Subcutaneous abdominal adipose tissue (tissue), 5 donors: Measurements from ENCODE around the gene ANKRD11.
A peak's percentile ranks its signal among the peaks of the same experiment; 100 is the strongest.

ENCODE experiments used
- H3K27ac ChIP-seq: one replicate; pipeline ENCODE4 v1.7.0; 2013; ENCODE audit warnings: low read depth, mild to moderate bottlenecking, inconsistent platforms, low read length, moderate library complexity
- H3K27me3 ChIP-seq, 5 donors: one replicate each; pipeline ENCODE4 v1.7.0; 2013; ENCODE audit warnings: low read length in 5 of 5, inconsistent platforms in 1 of 5; ENCODE audit not compliant: control insufficient read depth in 5 of 5, insufficient read depth in 4 of 5
- H3K36me3 ChIP-seq, 5 donors: one replicate each; pipeline ENCODE4 v1.7.0; 2013; ENCODE audit warnings: low read length in 5 of 5; ENCODE audit not compliant: control insufficient read depth in 5 of 5, insufficient read depth in 5 of 5
- H3K4me1 ChIP-seq, 5 donors: one replicate each; pipeline ENCODE4 v1.7.0; 2013; ENCODE audit warnings: low read length in 5 of 5, mild to moderate bottlenecking in 3 of 5, moderate library complexity in 1 of 5; ENCODE audit not compliant: control insufficient read depth in 5 of 5, insufficient read depth in 5 of 5
- H3K4me3 ChIP-seq, 5 donors: one replicate each; pipeline ENCODE4 v1.7.0; 2013; ENCODE audit warnings: low read length in 5 of 5, low read depth in 1 of 5
- H3K9ac ChIP-seq, 5 donors: one replicate each; pipeline ENCODE4 v1.7.0; 2013; ENCODE audit warnings: low read length in 5 of 5, mild to moderate bottlenecking in 4 of 5, moderate library complexity in 3 of 5
- H3K9me3 ChIP-seq, 5 donors: one replicate each; pipeline ENCODE4 v1.7.0; 2013; ENCODE audit warnings: low read length in 5 of 5; ENCODE audit not compliant: control insufficient read depth in 5 of 5
- donor health status: healthy.
- donor health status: healthy.
- donor health status: healthy.
- donor health status: healthy.
- donor health status: healthy.

ANKRD11 gene

GRCh38 chr16:89375021-89375420 lies 115.3 kb downstream of the ANKRD11 start:
- Histone ChIP-seq H3K9ac (no peak overlapping the region), H3K27me3 (no peaks in the 10 kb centered on the region), H3K36me3 (peaks cover 0 to 13% (median 7%) of the 10 kb centered on the region in 5 donors), H3K4me3 (no peak overlapping the region), H3K27ac (no peak overlapping the region), H3K4me1 (peaks cover 2 to 37% (median 28%) of the 10 kb centered on the region in 5 donors), H3K9me3 (peaks cover 0 to 8% (median 0%) of the 10 kb centered on the region in 5 donors)

DNA sequence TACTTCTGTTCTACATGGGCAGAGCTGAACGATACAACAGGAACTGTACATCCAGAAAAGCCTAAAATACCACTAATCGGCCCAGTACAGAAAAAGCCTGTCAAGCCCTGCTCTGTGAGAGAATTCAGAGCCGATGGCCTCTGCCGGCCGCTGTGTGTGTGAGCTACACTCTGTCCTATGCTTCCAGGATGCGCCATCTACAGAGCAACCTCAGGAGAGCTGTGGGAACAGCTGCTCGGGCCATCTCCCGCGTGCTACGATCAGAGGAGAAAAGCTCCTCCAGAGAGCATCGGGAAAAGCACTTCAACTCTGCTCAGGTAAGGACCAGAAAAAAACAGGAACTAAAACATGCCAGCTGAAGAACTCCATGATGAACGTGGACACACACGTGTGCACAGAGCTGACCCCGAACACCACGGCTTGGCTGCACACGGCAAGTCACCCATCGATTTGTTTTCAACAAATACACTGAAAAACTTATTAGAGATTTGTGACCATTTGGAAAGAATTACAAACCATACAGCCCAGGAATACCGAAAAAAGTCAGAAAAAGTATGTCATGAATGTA lies 115.9 kb downstream of the ANKRD11 start:
- Histone ChIP-seq H3K36me3 (peaks cover 0 to 13% (median 7%) of the 10 kb centered on the region in 5 donors), H3K9ac (no peak overlapping the region), H3K4me3 (no peak overlapping the region), H3K27me3 (no peaks in the 10 kb centered on the region), H3K9me3 (peaks cover 0 to 8% (median 0%) of the 10 kb centered on the region in 5 donors), H3K27ac (no peak overlapping the region), H3K4me1 (peaks cover 2 to 40% (median 32%) of the 10 kb centered on the region in 5 donors)

- Histone ChIP-seq H3K36me3 (peaks cover 0 to 13% (median 7%) of the 10 kb centered on the region in 5 donors), H3K4me1 (peaks cover 2 to 36% (median 25%) of the 10 kb centered on the region in 5 donors), H3K27ac (no peak overlapping the region), H3K4me3 (peak overlapping the region in 1 of 5 donors; percentile 27), H3K9me3 (peaks cover 0 to 8% (median 0%) of the 10 kb centered on the region in 5 donors), H3K9ac (no peak overlapping the region), H3K27me3 (no peaks in the 10 kb centered on the region)
Measured at GRCh38 chr16:89373355-89374110, 116.8 kb downstream of the ANKRD11 start.

GRCh38 chr16:89371968-89372634 lies 118.3 kb downstream of the ANKRD11 start:
- Histone ChIP-seq H3K9me3 (peaks cover 0 to 8% (median 0%) of the 10 kb centered on the region in 5 donors), H3K36me3 (peaks cover 0 to 13% (median 7%) of the 10 kb centered on the region in 5 donors), H3K4me3 (no peak overlapping the region), H3K9ac (no peak overlapping the region), H3K27ac (no peak overlapping the region), H3K27me3 (no peaks in the 10 kb centered on the region), H3K4me1 (peaks cover 2 to 41% (median 25%) of the 10 kb centered on the region in 5 donors)

- H3K4me1 ChIP-seq: peaks cover 2 to 43% (median 25%) of the 10 kb centered on the region in 5 donors
Measured at GRCh38 chr16:89371386-89371785, 119.0 kb downstream of the ANKRD11 start.

DNA sequence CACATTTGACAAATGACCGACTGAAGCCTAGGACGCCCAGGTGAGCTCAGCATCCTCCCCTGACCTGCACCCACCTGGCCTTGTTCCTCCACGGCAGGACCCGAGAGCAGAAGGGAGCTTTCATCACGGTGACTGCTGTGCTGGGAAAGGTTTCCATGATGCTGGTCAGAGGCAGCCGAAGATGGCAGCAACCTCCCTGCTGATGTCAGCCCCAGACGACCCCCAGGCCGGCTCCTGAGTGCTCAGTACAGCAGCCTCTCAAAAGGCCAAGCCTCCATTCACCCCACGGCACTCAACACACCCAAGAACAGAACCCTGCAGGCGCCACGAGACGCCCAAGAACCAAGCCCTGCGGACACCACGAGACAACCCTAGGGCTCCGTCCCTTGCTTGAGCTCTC lies 119.8 kb downstream of the ANKRD11 start:
- Histone ChIP-seq H3K9ac (no peak overlapping the region), H3K9me3 (no peaks in the 10 kb centered on the region), H3K27me3 (no peaks in the 10 kb centered on the region), H3K4me1 (peaks cover 2 to 43% (median 25%) of the 10 kb centered on the region in 5 donors), H3K4me3 (no peak overlapping the region), H3K27ac (no peak overlapping the region), H3K36me3 (peaks cover 0 to 13% (median 7%) of the 10 kb centered on the region in 5 donors)

More at GRCh38 chr16:89371386-89371785, 119.0 kb downstream of the ANKRD11 start:
- Histone ChIP-seq H3K9ac (no peak overlapping the region), H3K27me3 (no peaks in the 10 kb centered on the region), H3K9me3 (peaks cover 0 to 6% (median 0%) of the 10 kb centered on the region in 5 donors), H3K4me3 (no peak overlapping the region), H3K36me3 (peaks cover 0 to 13% (median 7%) of the 10 kb centered on the region in 5 donors), H3K27ac (no peak overlapping the region)

GRCh38 chr16:89370081-89370511 lies 120.3 kb downstream of the ANKRD11 start:
- Histone ChIP-seq H3K36me3 (peaks cover 0 to 13% (median 7%) of the 10 kb centered on the region in 5 donors), H3K4me3 (no peak overlapping the region), H3K9ac (no peak overlapping the region), H3K27me3 (no peaks in the 10 kb centered on the region), H3K9me3 (no peaks in the 10 kb centered on the region), H3K4me1 (peaks cover 2 to 43% (median 25%) of the 10 kb centered on the region in 5 donors), H3K27ac (no peak overlapping the region)

GRCh38 chr16:89369266-89369895 lies 121.0 kb downstream of the ANKRD11 start:
- H3K9ac ChIP-seq: no peak overlapping the region
- H3K9me3 ChIP-seq: no peaks in the 10 kb centered on the region
- H3K27ac ChIP-seq: no peak overlapping the region
- no peak overlapping the region for H3K4me3 ChIP-seq
- H3K4me1 ChIP-seq: peaks cover 2 to 41% (median 26%) of the 10 kb centered on the region in 5 donors
- H3K27me3 ChIP-seq: no peaks in the 10 kb centered on the region
- H3K36me3 ChIP-seq: peaks cover 0 to 13% (median 7%) of the 10 kb centered on the region in 5 donors

DNA sequence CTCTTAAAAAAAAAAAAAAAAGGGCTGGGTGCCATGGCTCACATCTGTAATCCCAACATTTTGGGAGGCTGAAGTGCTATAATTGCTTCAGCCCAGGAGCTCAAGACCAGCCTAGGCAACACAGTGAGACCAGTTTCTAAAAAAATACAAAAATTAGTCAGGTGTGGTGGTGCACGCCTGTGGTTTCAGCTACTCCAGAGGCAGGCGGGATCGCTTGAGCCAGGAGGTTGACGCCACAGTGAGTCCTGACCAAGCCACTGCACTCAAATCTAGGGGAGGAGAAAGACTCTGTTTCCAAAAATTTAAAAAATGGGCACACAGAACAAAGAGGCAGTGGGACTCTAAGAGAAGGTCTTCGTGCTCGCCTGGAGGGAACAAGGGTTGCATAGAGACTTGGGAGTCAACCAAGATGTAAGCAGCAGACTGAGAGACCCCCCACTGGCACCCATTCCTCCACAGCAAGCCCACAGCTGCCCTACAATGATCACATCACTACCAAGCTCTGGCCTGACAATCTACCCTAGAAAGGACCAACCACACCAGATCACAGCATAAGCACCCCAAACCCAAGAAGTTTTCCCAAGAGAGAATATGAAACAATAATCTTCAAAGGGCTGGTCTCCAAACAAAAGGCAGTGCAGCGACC lies 121.6 kb downstream of the ANKRD11 start:
- H3K4me3 ChIP-seq: no peak overlapping the region
- H3K4me1 ChIP-seq: peaks cover 1 to 44% (median 28%) of the 10 kb centered on the region in 5 donors
- no peak overlapping the region for H3K27ac ChIP-seq
- no peaks in the 10 kb centered on the region for H3K27me3 ChIP-seq
- no peak overlapping the region for H3K9ac ChIP-seq
- peaks cover 0 to 13% (median 7%) of the 10 kb centered on the region in 5 donors for H3K36me3 ChIP-seq
- no peaks in the 10 kb centered on the region for H3K9me3 ChIP-seq
